Measurements from ENCODE around the gene CLMN.

The CLMN gene

GRCh38 chr14:95320078-95320895, 579 bp upstream of the CLMN start:
- TF ChIP-seq CTCF (conservative IDR thresholded peaks at IDR 0.05): no peak
- H3K27ac ChIP-seq: peak overlapping the region; percentile 42

- TF ChIP-seq CTCF (conservative IDR thresholded peaks at IDR 0.05): no peak
- peak overlapping the region; percentile 68; the same call in 1 of the 2 replicates for H3K27ac ChIP-seq
These were observed 1.1 kb downstream of the CLMN start for GRCh38 chr14:95318399-95319311.

- no peak overlapping the region for H3K27ac ChIP-seq
- no peak for TF ChIP-seq CTCF (conservative IDR thresholded peaks at IDR 0.05)
These were observed 1.8 kb downstream of the CLMN start for GRCh38 chr14:95317817-95318343.

GRCh38 chr14:95316821-95317220, 2.9 kb downstream of the CLMN start:
- H3K27ac ChIP-seq: no peak overlapping the region
- no peak for TF ChIP-seq CTCF (conservative IDR thresholded peaks at IDR 0.05)

- H3K27ac ChIP-seq: no peak overlapping the region
- no peak for TF ChIP-seq CTCF (conservative IDR thresholded peaks at IDR 0.05)
These were observed 4.1 kb downstream of the CLMN start for GRCh38 chr14:95315579-95315978.

- no peak overlapping the region for H3K27ac ChIP-seq
- no peak for TF ChIP-seq CTCF (conservative IDR thresholded peaks at IDR 0.05)
These were observed 4.6 kb downstream of the CLMN start for GRCh38 chr14:95315156-95315555.

GRCh38 chr14:95314609-95315008, 5.1 kb downstream of the CLMN start:
- no peak for TF ChIP-seq CTCF (conservative IDR thresholded peaks at IDR 0.05)
- H3K27ac ChIP-seq: no peak overlapping the region

All from VCaP (cell line).